ENCODE data around the gene PRPS1. TPM values are rescaled to one million over a fixed set of nuclear protein-coding genes. Genes with fewer than 3 reads are reported as not detected.
A peak's percentile ranks its signal among the peaks of the same experiment; 100 is the strongest.

PRPS1 gene
- total and polyA plus RNA-seq, 9 of the 15 experiments (the other 6 are each of a cell fraction or from before 2014, with no cell fraction given), result 47.8 to 175 (median 79.6) TPM

GRCh38 chrX:107648332-107648731, 20.0 kb downstream of the PRPS1 start:
- H3K4me2 ChIP-seq (ENCODE audit: insufficient read depth, low read length), result no peak overlapping the region
- no peak overlapping the region for H3K4me3 ChIP-seq
- H3K9me1 ChIP-seq (ENCODE audit: control insufficient read depth, insufficient read depth, low read length), result no peaks in the 10 kb centered on the region
- H2AFZ ChIP-seq (ENCODE audit: low read depth, low read length), result no peak overlapping the region
- intact Hi-C loops (cut with micrococcal nuclease), result no loop called here
- no TSS peak for BruUV-seq (replicated peaks)
- H3K36me3 ChIP-seq (ENCODE audit: control insufficient read depth, insufficient read depth, low read length), result peaks cover 58% of the 10 kb centered on the region
- no peaks in the 10 kb centered on the region for H3K4me1 ChIP-seq (replicated peaks in 1 of 2; ENCODE audit: control insufficient read depth in 2 of 2, insufficient read depth in 2 of 2, low read length in 2 of 2)
- no peak overlapping the region for H3K9ac ChIP-seq (ENCODE audit: insufficient read depth in 1 of 2, low read depth in 2 of 2, low read length in 2 of 2)
- CTCF ChIA-PET (ENCODE audit: low intra/inter-chr PET ratio), result no interaction called here
- WGBS (ENCODE audit: insufficient coverage, low coverage, missing lambda C conversion rate), result 96% methylated on average over 4 of the region's 4 CpGs
- no peaks in the 10 kb centered on the region for H3K9me3 ChIP-seq (replicated peaks; ENCODE audit: control insufficient read depth, insufficient read depth, low read depth, low read length)
- no peaks in the 10 kb centered on the region for H3K27me3 ChIP-seq (ENCODE audit: control insufficient read depth in 2 of 2, insufficient read depth in 2 of 2, low read length in 2 of 2)
- in situ Hi-C loops (cut with MboI), result no loop called here
- TF ChIP-seq ZNF146 (CRISPR knock-in tag; IDR thresholded peaks at IDR 0.05; ENCODE audit: unreplicated experiment) (no peak), E2F3 (CRISPR knock-in tag; IDR thresholded peaks at IDR 0.05) (no peak), ZNF12 (CRISPR knock-in tag; IDR thresholded peaks at IDR 0.05) (no peak), RBM25 (IDR thresholded peaks at IDR 0.05; ENCODE audit: low read depth, low read length, severe bottlenecking) (peak; percentile 32), CHD4 (IDR thresholded peaks at IDR 0.05; ENCODE audit: insufficient read depth, insufficient replicate concordance, low read depth, low read length, poor library complexity, severe bottlenecking) (no peak), ZNF124 (CRISPR knock-in tag; IDR thresholded peaks at IDR 0.05) (no peak), KLF13 (tag; IDR thresholded peaks at IDR 0.05; ENCODE audit: borderline replicate concordance, low read depth) (no peak), KDM1A (IDR thresholded peaks at IDR 0.05) (peak in 1 of 2 experiments; percentile 16; a peak in 2 of 4 replicates), ZNF785 (CRISPR knock-in tag; IDR thresholded peaks at IDR 0.05) (no peak), ZNF121 (CRISPR knock-in tag; conservative IDR thresholded peaks at IDR 0.05) (peak; percentile 96), ATF3 (IDR thresholded peaks at IDR 0.05) (peak; percentile 26; the same call in 1 of the 2 replicates), ATF3 (CRISPR knock-in tag; conservative IDR thresholded peaks at IDR 0.05) (no peak), CBX3 (IDR thresholded peaks at IDR 0.05; ENCODE audit: borderline replicate concordance in 1 of 2, low read length in 2 of 2) (no peak), RB1 (IDR thresholded peaks at IDR 0.05; ENCODE audit: low read depth) (no peak)
- TF ChIP-seq, protein P1, sequence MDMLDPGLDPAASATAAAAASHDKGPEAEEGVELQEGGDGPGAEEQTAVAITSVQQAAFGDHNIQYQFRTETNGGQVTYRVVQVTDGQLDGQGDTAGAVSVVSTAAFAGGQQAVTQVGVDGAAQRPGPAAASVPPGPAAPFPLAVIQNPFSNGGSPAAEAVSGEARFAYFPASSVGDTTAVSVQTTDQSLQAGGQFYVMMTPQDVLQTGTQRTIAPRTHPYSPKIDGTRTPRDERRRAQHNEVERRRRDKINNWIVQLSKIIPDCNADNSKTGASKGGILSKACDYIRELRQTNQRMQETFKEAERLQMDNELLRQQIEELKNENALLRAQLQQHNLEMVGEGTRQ (CRISPR knock-in tag; IDR thresholded peaks at IDR 0.05), result no peak
- TF ChIP-seq, protein P2, sequence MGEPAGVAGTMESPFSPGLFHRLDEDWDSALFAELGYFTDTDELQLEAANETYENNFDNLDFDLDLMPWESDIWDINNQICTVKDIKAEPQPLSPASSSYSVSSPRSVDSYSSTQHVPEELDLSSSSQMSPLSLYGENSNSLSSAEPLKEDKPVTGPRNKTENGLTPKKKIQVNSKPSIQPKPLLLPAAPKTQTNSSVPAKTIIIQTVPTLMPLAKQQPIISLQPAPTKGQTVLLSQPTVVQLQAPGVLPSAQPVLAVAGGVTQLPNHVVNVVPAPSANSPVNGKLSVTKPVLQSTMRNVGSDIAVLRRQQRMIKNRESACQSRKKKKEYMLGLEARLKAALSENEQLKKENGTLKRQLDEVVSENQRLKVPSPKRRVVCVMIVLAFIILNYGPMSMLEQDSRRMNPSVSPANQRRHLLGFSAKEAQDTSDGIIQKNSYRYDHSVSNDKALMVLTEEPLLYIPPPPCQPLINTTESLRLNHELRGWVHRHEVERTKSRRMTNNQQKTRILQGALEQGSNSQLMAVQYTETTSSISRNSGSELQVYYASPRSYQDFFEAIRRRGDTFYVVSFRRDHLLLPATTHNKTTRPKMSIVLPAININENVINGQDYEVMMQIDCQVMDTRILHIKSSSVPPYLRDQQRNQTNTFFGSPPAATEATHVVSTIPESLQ (CRISPR knock-in tag; IDR thresholded peaks at IDR 0.05), result no peak
- FAIRE-seq (no peak), DNase-seq (ENCODE audit: extremely low read depth in 1 of 4, low spot score in 3 of 4) (no peak), ATAC-seq (no peak)
- no peaks in the 10 kb centered on the region for H3K79me2 ChIP-seq (ENCODE audit: control insufficient read depth, insufficient read depth, low read length)
- no peaks in the 10 kb centered on the region for H4K20me1 ChIP-seq (replicated peaks; ENCODE audit: control insufficient read depth, insufficient read depth, low read length)
- POLR2A ChIA-PET, result interaction anchor here (0.7 kb wide), 1 partner anchor 295 kb away, joined by 3 read pairs; no protein-coding TSS in a partner anchor
- no peak overlapping the region for H3K27ac ChIP-seq (ENCODE audit: extremely low read depth, low read depth, low read length)
